ENCODE data around the gene S100P.
A peak's percentile ranks its signal among the peaks of the same experiment; 100 is the strongest.
"Not testable (repeated sequence)": the region's sequence is repeated elsewhere in the genome, so short reads cannot be mapped to it uniquely, and the experiment has no call there.

The S100P gene

DNA sequence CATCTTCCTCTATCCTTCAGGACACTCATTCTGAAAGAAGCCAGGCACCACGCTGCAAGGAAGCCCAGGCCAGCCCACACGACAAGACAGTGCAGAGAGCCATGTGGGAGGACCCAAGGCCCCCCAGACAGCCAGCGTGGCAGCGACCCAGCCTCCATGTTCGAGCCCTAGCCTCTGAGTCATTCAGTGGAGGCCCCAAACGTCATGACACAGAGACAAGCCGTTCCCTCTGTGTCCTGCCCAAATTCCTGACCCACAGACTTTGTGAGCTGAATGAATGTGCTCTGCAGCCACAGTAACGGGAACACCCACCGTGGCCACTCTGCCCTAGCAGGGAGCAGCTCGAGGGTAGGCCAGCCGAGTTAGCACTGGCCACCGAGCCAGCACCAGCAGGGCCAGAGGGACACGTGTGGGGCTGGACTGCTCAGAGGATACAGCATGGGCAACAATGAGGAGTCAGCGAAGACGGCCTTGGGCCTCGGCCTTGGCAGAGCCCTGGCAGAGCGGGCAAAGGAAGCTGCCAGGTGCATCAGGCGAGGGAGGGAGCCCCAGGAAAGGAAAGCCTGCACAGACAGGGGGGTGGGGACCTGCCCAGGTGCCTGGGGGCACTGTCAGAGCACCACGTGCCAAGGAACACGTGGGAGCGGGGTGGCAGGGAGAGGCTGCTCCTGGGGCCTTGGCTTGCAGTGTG, 30.9 kb downstream of the S100P start:
- no peak for DNase-seq (ENCODE audit: low spot score)

DNA sequence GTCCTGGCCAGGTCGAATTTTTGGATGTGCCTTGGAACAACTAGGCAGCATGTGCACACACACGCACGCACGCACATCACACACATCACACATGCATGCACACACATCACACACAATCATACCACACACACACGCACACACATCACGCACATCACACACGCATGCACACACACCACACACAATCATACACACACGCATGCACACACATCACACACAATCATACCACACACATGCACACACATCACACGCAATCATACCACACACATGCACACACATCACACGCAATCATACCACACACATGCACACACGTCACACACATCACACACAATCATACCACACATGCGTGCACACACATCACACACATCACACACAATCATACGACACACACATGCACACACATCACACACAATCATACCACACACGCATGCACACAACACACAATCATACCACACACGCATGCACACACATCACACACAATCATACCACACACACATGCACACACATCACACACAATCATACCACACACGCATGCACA, 31.8 kb downstream of the S100P start:
- DNase-seq (ENCODE audit: low spot score), result not testable (repeated sequence)

DNA sequence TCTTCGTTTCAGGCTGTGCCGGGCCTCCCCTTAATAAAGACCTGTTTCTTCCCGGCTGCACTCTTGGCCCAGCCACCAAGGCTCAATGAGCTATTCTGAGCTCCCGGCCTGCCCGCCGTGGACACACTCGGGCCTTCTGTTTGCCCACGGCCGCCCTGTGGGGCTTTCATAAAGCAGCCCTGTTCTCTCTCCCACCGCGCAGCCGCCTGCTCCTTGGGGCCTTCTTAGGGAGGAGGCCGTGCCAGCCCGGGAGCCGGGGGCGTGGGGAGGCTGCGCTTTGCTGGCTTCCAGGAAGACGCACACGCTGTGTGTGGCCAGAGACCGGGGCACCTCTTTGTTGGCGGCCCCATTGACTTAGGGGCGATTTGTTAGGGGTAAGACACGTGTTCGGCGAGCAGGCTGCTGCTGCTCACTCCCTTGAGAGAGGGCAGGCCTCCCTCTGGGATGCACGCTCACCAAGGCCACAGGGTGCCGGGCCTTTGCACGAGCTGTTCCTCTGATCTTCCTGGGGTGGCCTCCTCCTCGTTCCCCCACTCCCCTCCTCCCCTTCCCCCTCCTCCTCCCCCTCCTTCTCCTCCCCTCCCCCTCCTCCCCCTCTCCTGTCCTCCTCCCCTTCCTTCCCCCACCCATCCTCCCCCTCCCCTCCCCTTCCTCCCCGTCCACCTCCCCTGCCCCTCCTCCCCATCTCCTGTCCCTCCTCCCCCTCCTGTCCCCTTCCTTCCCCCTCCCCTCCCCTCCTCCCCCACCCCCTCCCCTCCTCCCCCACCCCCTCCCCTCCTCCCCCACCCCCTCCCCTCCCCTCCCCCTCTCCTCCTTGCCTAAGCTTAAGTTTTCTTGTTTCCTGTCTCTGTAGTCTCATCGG, 33.6 kb downstream of the S100P start:
- no peak for DNase-seq (ENCODE audit: low spot score)

DNA sequence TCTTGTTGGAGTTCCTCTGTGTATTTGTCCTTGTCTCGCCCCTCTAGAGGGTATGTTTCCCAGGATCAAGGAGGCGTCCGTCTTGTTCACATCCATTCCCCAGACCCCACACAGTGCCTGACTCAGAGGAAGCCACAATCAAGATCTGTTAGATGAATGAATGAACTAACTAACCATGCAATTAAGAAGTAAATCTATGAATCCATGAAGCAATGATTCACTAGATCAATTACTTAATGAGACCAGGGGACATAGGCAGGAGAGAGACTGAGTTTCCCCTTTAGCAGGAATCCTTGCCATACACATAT, 34.2 kb downstream of the S100P start:
- DNase-seq (ENCODE audit: low spot score), result no peak

DNA sequence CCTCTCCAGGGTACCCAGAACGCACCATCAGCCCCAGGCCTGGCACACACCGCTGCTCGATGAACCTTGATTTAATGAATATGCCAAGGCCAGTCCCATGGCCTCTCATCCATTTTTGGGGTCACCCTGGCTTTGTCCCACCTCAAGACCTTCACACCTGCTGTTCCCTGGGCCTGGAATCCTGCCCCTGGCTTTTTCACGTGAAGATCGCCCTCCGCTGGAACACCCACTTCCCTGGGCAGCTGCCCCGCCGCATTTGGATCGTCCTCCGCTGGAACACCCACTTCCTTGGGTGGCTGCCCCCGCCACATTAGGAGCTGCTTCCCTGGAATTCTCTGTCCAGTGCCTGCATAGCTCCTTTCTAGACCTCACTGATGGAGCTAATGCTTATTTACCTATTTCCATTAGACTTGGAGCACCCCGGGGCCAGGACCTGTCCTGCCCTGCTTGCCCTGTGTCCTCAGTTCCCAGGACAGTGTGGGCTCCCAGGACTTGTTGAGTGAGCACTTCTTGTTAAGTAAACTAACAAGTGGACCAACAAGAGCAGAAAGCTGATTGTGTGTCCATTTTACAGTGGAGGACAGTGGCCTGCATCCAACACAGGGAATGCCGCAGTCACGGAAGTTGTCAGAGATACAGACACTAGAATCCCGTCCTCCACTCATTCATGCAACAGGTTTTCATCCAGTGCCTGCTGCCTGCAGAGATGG, 34.8 kb downstream of the S100P start:
- no peak for DNase-seq (ENCODE audit: low spot score)

DNA sequence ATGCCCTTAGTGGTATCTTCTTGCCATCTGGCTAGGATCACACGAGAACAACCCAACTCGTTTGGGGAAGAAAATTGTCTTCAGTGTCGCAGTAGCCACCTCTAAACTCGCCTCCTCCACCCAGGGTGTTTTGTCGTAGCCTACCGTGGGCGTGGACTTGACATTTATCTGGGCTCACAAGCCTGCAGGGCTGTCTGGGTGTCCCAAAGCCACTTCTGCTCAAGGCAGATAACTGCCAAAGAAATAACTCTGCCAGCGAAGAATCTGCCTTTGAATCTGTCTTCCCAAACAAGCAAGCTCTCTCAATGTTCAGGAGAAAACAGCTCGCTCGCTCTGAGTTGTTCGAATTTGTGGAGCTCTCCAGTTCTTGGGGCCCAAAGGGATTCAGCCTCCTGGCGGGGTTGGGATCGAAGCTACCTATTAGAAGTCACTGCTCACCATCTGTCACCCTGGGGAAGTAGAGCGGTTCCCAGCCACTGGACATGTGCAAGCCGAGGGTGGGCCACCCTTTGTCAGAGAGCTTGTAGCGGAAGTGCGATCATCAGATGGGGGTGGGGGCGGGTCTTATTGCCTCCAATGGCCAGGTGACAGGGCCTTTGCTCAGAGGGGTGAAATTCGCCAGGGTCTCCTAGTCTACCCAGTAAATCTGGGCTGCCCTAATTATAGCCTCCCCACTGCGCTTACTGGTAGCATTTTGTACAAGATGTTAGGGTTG, 37.1 kb downstream of the S100P start:
- peak; percentile 99 for DNase-seq (ENCODE audit: low spot score)

DNA sequence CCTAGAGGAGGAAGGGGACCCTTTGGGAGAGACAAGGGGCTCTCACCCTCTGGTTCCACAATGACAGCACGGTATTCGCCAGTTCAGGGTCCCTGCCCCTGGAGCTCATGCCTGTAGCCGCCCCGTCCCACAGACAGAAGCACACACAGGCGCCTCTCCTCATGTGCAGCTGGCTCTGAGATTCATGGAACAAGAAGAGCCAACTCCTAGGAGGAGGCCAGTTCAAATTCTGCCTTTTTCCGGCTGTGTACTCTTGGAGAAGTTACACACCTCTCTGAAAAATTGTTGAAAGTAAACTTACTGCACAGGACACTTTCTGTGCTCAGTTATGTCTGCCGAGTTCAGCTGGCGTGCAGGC, 37.6 kb downstream of the S100P start:
- peak; percentile 38 for DNase-seq (ENCODE audit: low spot score)

DNA sequence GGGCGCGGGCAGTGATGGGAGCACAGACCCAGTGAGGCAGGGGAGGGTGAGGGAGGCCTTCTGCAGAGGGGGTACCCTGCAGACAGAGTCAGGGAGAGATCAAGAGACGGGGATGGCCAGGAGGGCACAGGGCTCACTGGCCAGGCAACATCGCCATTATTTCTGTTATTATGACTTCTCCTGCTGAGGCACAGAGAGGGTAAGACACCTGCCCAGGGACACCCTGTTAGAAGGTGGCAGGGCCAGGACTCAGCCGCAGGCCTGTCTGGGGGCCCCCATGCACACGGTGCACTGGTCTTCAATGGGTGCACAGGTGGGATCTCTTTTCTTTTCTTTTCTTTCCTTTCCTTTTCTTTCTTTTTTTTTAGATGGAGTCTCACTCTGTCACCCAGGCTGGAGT, 38.1 kb downstream of the S100P start:
- no peak for DNase-seq (ENCODE audit: low spot score)

DNA sequence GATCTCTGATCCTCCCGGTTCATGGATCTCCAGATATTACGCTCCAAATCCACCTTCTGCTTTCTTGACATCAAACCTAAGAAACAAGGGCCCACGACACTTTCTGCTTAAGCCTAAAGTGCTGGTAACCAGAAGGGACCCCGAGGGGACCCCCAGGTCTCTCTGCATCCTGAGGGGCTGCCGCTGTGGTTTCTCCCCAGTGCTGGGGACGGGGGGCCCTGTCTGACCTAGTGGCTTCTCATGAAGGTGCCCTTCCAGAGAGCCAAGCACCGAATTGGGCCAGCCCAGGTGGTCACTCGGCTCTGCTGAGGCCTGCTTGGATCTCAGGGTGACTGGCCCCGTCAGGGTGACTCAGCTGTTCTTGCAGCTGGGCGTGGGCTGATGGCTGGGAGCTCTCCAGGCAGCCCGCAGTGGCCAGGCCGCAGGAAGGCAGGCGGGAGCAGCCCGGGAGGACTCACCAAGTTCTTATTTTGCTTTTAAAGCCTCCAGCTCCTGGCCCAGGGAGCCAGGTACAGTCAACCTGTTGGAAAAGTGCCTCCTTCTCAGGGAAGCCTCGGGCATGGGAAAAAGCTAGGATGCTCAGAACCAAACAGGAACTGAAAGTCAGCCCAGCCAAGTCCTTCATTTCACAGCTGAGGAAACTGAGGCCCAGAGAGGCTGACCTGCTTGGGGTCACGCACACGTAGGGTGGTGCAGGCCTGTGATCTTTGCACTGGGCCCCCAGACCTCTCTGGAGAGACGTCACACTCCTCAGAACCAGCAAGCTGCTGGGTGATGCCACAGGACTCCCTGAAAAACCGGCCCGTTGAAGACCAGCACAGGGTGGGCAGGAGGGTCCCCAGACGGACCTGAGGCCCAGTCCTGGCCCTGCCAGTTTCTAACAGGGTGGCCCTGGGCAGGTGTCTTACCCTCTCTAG, 39.0 kb downstream of the S100P start:
- DNase-seq (ENCODE audit: low spot score), result peak; percentile 92

DNA sequence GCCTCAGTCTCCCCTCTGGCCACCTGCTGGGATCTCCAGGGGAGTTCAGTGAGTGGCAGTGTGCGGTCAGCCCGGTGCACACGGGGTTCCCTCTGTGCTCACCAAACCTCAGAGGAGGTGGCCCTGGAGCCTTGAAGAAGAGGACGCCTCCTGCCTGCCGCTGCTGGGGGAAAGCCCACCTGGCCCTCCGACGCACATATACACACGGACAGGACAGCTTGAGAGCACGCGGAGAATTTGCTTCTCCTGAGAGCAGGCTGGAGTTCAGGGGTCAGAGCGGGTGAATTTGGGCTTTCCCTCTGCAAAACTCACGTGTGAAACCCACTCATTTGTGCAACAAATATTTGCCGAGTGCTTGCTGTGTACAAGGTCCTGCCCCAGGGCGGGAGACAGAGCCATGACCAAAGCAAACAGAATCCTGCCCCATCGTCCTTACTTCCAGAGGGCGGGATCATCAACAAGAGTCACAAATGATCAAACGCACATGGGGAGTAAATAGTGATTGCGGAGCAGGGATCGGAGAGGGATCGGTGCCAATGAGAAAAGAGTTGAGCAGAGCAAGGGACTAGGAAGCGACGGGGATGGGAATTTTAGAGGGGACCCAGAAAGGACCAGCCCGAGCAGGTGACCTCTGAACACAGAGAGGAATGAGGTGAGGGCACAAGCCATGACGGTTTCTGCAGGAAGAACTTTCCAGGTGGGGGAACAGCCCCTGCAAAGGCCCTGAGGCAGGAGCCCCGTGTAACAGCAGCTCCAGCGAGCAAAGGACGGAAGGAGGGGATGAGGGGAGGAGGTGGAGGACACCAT, 39.9 kb downstream of the S100P start:
- DNase-seq (ENCODE audit: low spot score), result peak; percentile 64

DNA sequence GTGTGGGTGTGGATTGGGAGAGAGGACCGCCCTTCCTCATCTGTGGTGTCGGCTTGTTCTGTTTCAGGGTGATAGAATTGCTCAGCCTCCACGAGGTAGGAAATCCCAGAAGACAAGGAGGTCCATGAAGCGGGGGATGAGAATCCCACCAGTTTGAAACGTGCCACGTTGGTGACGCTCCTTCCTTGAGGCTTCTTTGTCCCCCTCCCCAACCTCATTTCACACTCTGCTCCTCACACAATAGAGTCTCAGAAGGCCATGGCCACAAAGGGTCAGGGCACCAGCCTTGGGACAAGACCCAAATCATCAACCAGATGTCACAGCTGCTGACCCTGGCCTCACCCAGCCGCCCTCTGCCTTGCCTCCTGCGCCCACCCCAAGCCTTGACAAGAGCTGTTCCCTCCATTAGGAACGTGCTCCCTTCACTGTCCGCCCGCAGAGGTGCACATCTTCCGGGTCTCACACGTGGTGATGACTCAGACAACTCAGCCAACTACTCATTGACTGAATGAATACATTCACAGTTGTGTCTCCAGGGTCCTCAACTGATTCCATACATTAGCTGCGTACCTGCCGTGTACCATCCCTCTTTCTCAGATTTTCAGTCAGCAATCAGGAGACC, 40.6 kb downstream of the S100P start:
- DNase-seq (ENCODE audit: low spot score), result no peak

DNA sequence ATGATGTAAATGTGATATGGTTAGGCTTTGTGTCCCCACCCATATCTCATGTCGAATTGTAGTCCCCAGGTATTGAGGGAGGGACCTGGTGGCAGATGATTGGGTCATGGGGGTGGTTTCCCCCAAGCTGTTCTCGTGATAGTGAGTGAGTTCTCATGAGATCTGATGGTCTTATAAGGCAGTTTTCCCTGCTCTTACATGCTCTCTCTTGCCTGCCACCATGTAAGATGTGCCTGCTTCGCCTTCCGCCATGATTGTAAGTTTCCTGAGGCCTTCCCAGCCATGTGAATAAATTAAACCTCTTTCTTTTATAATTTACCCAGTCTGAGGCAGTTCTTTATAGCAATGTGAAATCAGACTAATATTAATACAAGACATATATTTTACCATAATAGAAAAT, 46.2 kb downstream of the S100P start:
- no peak for DNase-seq (ENCODE audit: low spot score)

DNA sequence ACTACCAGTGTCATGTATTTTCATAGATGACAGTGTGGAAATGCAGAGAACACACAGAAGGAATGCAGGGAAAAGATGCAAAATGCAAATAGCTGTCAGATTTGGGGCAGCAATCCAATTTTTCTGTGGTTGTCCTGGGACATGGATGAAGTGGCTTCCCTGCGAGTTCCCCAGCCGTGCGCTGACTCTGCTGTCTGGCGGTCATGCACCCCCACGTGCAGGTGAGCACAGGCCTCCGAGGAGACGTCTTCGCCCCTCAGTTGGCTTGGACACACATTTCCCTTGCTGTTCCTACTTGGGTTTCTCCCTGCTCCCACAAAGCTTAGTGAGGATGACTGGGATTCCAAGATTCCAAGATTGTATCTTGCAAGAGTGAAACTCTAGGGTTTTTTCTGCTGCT, 46.7 kb downstream of the S100P start:
- no peak for DNase-seq (ENCODE audit: low spot score)

DNA sequence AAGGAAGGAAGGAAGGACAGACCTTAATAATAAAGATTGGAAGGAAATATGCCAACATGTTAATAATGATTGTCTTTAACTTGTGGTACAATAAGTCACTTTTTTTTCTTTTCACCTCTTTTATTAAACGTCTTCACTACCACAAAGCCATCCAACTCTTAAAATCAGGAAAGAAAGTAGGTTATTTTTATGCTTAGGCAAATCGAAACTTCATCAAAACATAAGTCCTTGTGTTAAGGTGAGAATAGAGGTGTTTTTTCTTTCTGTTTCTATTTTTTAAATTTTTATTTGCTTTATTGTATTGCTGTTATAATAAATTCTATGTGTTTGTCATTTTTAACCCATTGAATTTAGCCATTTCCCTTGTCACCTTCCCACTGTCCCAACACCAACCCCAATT, 48.8 kb downstream of the S100P start:
- DNase-seq (ENCODE audit: low spot score), result no peak

DNA sequence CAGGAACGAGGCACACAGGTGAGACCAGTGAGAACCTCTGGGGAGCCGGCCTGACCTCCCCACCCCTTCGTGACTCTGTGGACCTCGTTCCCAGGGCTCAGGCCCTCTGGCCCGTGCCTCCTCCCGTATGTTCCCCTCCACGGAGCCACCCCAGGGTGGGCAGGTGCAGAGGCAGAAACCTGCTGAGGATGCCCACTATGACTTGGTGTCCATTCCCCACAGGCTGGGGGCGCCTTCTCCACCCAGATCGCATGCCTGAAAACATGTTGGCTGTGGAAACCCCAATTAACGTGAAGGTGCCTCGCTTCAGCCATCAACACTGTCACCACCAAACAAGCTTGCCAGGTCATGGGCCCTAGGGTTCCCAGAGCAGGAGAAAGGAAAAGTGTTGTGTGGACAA, 49.3 kb downstream of the S100P start:
- DNase-seq (ENCODE audit: low spot score), result no peak

All from hematopoietic multipotent progenitor cell treated with erythropoietin and hydrocortisone succinate and interleukin-3 and kit ligand, for 15 days (in vitro differentiated cells).